ENCODE results near the gene PTCH1.

PTCH1 gene

DNA sequence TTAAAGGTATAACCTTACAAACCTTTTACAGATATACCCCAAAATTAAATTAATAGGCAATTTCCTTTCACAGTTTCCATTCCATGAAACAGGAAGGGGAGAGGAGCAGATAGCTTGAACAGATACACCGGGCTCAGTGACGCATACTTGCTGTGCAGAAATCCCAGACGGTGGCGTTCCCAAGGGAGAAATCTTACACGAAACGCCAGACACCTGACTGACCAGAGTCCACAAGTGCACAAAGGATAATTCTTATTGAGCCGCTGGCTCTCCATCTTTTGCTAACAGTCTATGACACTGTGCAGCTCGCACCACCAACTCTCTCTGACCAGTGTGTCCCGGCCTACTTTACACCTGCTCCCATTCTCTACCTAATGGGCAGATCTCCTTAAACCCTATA, 37.4 kb downstream of the PTCH1 start:
- Mint-ChIP-seq H3K27me3 (peaks cover 43% of the 10 kb centered on the region), H3K36me3 (no peaks in the 10 kb centered on the region), H3K9me3 (no peaks in the 10 kb centered on the region), H3K27ac (no peak overlapping the region), H3K4me1 (peaks cover 4% of the 10 kb centered on the region), H3K4me3 (no peak overlapping the region)
- CTCF ChIA-PET: no interaction called here
- no peak for DNase-seq

DNA sequence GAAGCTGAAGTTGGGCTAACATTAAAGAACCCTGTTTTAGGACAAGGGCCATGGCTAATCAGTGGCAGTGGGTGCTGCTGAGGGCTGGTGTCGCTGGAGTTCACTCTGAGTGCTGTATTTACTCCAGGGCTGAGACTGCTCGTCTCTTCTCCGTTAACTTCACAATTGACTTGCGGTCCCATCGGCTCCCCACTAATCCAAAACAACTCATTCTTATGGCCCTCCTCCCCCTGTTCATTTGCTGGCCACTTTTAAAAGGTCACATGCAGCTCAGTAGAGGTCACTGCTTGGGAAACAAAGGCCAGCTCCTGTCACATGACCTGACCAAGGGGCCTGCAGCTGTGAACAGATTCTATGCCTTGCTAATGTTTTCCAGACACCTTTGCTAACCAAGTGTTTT, 38.4 kb downstream of the PTCH1 start:
- no peaks in the 10 kb centered on the region for H3K9me3 Mint-ChIP-seq
- H3K27me3 Mint-ChIP-seq: peaks cover 40% of the 10 kb centered on the region
- H3K27ac Mint-ChIP-seq: no peak overlapping the region
- H3K4me3 Mint-ChIP-seq: no peak overlapping the region
- DNase-seq: no peak
- CTCF ChIA-PET: no interaction called here
- H3K36me3 Mint-ChIP-seq: no peaks in the 10 kb centered on the region
- peaks cover 4% of the 10 kb centered on the region for H3K4me1 Mint-ChIP-seq

DNA sequence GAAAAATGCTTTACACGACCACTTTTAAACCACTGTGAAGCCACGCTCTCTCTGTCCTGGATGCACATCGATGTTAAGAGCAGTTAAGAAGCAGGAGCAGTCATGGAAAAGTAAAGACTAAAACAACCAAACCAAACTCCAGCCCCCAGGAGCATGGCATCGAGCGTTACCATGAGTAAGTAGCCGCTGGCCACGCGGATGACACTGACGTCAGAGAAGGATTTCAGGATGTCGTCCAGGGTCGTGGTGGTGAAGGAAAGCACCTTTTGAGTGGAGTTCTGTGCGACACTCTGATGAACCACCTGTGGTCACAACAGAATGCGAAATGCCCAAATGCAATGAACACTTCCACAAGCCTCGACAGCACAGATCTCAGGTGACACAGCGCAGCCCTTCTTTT, 38.9 kb downstream of the PTCH1 start:
- Mint-ChIP-seq H3K36me3 (no peaks in the 10 kb centered on the region), H3K4me3 (no peak overlapping the region), H3K27me3 (peaks cover 35% of the 10 kb centered on the region), H3K9me3 (no peaks in the 10 kb centered on the region), H3K4me1 (peaks cover 4% of the 10 kb centered on the region), H3K27ac (no peak overlapping the region)
- CTCF ChIA-PET: no interaction called here
- no peak for DNase-seq

DNA sequence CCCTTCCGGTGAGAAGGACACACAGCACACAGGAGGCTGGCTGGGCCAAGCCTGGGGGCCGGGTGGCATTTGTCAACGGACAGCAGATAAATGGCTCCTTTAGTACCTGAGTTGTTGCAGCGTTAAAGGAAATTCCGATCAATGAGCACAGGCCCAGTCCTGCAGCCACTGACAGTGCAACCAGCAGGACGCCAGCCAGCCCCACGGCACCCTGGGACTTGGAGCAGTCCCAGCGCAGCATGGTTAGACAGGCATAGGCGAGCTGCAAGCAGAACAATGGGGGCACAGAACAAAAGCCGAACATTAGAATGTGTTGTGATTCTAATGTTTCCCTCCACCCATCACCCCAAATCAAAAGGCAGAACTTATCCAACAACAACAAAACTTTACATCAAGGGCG, 39.3 kb downstream of the PTCH1 start:
- H3K4me3 Mint-ChIP-seq: no peak overlapping the region
- CTCF ChIA-PET: no interaction called here
- H3K9me3 Mint-ChIP-seq: no peaks in the 10 kb centered on the region
- H3K36me3 Mint-ChIP-seq: no peaks in the 10 kb centered on the region
- H3K27ac Mint-ChIP-seq: no peak overlapping the region
- peaks cover 33% of the 10 kb centered on the region for H3K27me3 Mint-ChIP-seq
- H3K4me1 Mint-ChIP-seq: peaks cover 4% of the 10 kb centered on the region
- DNase-seq: no peak

DNA sequence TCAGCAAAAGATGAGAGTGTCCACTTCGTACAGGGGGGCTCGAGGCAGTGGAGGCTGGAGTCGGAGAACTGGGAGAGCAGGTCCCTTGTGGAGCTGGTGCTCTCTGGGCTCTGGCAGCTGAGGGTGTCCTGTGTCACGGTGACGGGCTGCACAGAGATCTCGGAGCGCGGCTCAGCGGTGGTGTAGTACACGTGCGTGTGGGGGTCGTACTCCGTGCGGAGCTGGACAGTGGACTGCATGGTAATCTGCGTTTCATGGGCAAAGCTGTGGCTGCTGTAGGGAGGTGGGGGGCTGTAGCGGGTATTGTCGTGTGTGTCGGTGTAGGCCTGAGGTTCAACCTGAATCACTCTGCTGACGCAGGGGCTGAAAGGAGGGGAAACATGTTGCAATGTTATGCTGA, 48.0 kb downstream of the PTCH1 start:
- no peak overlapping the region for H3K4me3 Mint-ChIP-seq
- peaks cover 9% of the 10 kb centered on the region for H3K36me3 Mint-ChIP-seq
- CTCF ChIA-PET: no interaction called here
- H3K4me1 Mint-ChIP-seq: peaks cover 13% of the 10 kb centered on the region
- no peaks in the 10 kb centered on the region for H3K9me3 Mint-ChIP-seq
- peaks cover 59% of the 10 kb centered on the region for H3K27me3 Mint-ChIP-seq
- no peak overlapping the region for H3K27ac Mint-ChIP-seq
- no peak for DNase-seq

DNA sequence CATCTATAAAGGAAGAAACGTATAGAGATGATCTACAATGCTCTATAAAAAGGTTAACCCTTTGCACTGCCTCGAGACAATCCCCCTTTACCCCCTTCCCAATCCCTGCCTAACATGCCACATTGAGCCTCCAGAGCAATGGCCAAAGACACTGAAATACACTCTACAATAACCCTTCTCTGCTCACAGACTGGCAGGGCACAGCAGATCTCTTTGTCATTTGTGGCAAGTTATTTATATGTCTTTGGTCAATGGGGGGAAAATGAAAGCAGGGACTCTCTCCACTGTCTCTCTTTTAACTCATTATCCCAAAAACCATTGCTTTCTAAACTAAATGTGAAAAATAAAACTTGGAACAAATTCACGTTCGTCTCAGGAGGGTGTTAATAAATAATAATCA, 51.7 kb downstream of the PTCH1 start:
- H3K9me3 Mint-ChIP-seq: no peaks in the 10 kb centered on the region
- DNase-seq: no peak
- peaks cover 77% of the 10 kb centered on the region for H3K27me3 Mint-ChIP-seq
- CTCF ChIA-PET: no interaction called here
- peaks cover 43% of the 10 kb centered on the region for H3K4me1 Mint-ChIP-seq
- peaks cover 15% of the 10 kb centered on the region for H3K36me3 Mint-ChIP-seq
- H3K27ac Mint-ChIP-seq: no peak overlapping the region
- H3K4me3 Mint-ChIP-seq: no peak overlapping the region

DNA sequence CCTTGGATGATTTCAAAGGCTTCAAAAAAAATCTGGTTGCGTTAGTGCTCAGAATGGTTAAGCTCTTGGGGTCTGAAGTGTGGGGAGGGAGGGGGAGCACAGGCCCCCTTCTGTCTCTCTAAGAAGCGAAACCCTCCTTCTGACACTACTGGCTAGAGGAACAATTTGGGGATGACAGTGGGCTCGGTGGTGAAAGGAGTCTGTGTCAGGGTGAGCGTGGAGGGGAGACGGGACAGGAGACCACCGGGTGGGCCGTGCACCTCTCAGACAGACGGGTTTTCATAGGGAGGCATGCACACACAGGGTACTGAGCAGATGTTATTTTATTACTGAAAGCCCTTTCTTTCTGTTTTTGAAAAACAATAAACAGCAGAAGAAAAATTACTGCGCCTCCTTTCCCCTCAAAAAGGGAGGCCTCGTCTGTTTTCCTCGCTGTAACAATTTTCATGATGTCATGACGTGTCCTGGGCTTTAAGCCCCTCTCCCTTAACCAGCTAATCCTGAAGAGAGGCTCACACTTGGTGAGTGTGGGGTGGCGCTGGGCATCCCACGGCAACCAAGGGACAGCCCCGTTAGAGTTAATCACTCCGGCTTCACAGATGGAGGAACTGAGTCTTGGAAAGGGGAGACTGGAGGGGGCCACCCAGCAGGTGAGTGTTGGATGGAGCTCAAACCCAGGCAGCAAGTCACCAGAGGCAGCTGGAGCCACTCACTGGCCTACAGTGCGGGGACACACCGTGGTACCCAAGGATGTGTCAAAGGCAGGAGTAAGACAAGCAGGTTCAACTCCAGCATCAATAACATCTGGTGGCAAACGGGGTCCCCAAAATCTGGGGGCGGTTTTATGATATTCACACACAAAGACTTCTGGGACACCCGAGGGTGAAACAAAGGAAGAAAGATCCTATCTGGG, 53.4 kb downstream of the PTCH1 start:
- DNase-seq: peak; percentile 25
- H3K27ac Mint-ChIP-seq: peak overlapping the region; percentile 85
- CTCF ChIA-PET: interaction anchor here (0.7 to 0.8 kb wide), 2 partner anchors 11 to 46 kb away, joined by 3 to 5 read pairs; no protein-coding TSS in a partner anchor

DNA sequence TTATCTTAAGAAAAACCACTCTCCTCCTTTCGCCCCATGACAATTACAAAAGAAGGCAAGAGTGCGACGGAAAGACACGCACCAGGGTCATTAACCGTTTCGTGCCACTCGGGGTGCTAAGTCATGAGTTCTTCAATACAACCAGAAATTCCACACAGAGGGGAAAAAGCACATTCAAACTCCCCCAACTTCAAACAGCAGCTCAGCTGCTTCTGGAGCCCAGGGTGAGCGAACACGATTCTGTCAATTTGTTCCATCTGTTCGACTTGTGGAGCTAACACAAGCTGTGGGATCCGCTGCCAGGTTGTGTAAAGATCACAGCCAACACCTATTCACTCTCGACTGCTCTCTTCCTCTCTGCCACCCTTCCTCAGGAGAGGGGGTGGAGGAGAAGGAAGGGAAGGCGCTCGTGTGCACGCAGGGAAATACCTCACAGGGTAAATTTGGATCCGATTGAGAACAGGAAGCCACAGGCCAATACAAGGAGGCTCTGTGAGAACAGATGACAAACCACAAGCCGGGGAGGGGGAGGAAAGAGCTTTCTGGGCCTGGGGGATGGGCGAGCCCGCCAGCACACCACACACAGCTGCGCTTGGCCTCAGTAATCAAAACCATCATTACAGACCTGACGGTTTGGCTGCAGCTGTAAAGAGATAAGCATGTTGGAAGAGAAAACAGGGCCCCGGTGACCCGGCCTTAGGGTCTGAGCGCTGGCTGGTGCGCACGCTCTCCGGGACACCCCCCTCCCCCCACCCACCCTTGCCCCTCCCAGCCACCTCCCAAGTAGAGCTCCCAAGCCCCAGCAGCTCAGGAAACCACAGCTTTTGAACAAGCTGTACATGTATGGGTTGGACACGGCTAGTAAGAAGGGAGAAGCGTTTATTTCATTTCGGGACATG, 54.3 kb downstream of the PTCH1 start:
- DNase-seq: peak; percentile 92
- Mint-ChIP-seq H3K27me3 (peaks cover 78% of the 10 kb centered on the region), H3K36me3 (peaks cover 15% of the 10 kb centered on the region), H3K4me3 (peak overlapping the region; percentile 73), H3K9me3 (no peaks in the 10 kb centered on the region), H3K4me1 (peaks cover 45% of the 10 kb centered on the region), H3K27ac (peak overlapping the region; percentile 85)
- CTCF ChIA-PET: interaction anchor here (0.7 to 0.8 kb wide), 2 partner anchors 10 to 46 kb away, joined by 3 to 5 read pairs; no protein-coding TSS in a partner anchor

More for the DNA sequence above, 53.4 kb downstream of the PTCH1 start:
- Mint-ChIP-seq H3K4me3 (peak overlapping the region; percentile 73), H3K36me3 (peaks cover 15% of the 10 kb centered on the region), H3K4me1 (peaks cover 45% of the 10 kb centered on the region), H3K27me3 (peaks cover 81% of the 10 kb centered on the region), H3K9me3 (no peaks in the 10 kb centered on the region)

DNA sequence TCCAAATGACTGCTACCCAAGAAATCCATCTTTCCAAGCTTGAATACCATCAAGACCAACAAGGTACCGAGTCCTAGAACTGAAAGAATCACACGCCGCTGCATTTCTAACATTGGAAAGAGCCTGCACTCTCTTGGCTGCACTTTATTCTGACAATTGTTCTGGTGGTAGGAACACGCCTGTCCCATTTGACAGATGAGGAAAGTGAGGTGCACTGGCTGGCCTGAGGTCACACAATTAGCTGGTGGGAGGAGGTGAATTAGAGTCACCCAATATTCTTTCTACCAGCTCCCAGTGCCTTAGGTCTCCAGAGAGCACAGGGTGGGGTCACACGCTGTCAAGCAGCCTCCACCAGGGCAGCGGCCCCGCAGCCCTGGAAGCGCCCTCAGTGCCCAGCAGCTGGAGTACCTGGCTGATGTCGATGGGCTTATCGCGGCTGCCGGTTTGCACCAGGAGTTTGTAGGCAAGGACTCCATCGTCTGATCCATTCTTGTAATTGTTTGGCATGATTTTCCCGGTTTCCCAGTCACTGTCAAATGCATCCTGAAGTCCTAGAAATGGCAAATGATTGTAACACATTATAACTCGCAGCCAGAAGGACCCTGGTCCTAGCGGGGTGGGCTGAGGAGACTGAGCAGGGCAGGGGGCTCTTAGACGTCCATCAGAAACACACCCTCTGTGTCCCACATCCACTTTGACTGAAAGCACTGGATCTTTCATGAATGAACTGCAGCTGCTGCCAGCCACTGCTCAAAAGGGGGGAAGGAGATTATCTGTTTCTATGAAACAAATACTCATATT, 55.1 kb downstream of the PTCH1 start:
- Mint-ChIP-seq H3K4me1 (peaks cover 45% of the 10 kb centered on the region), H3K36me3 (peaks cover 10% of the 10 kb centered on the region), H3K9me3 (no peaks in the 10 kb centered on the region), H3K4me3 (peak overlapping the region; percentile 73), H3K27me3 (peaks cover 75% of the 10 kb centered on the region), H3K27ac (peak overlapping the region; percentile 85)
- CTCF ChIA-PET: no interaction called here
- DNase-seq: no peak

DNA sequence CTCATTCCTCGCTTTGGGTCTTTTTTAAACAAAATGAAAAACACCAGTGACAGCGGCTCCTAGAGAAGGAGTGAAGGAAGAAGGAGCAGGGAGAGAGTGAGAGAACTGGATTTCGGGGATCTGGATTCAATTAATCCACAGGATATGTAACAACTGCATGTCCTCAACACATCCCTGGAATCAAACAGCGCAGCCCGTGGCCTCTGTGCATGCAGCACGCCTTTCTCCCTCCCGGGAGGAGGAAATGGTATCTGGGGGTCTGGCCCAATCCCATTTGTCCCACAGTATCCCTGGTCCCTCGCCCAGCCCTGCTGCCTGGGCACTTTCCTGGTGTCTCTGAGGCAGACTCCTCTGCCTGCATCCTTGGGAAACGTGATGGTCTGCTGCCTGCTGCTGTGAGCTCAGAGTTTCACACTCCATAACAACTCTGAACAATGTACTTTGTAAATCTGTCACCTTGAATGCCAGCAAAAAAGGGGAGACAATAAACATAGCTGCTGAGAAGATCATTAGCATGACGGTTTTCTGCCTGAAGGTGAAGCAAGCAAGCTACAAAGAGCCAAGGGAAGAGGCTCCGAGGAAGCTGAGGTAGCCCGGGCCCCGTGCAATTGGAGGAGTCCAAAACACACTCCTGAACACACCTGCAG, 56.1 kb downstream of the PTCH1 start:
- no peak overlapping the region for H3K27ac Mint-ChIP-seq
- CTCF ChIA-PET: no interaction called here
- peaks cover 45% of the 10 kb centered on the region for H3K4me1 Mint-ChIP-seq
- no peak for DNase-seq
- H3K27me3 Mint-ChIP-seq: peaks cover 77% of the 10 kb centered on the region
- no peak overlapping the region for H3K4me3 Mint-ChIP-seq
- no peaks in the 10 kb centered on the region for H3K9me3 Mint-ChIP-seq
- peaks cover 8% of the 10 kb centered on the region for H3K36me3 Mint-ChIP-seq

DNA sequence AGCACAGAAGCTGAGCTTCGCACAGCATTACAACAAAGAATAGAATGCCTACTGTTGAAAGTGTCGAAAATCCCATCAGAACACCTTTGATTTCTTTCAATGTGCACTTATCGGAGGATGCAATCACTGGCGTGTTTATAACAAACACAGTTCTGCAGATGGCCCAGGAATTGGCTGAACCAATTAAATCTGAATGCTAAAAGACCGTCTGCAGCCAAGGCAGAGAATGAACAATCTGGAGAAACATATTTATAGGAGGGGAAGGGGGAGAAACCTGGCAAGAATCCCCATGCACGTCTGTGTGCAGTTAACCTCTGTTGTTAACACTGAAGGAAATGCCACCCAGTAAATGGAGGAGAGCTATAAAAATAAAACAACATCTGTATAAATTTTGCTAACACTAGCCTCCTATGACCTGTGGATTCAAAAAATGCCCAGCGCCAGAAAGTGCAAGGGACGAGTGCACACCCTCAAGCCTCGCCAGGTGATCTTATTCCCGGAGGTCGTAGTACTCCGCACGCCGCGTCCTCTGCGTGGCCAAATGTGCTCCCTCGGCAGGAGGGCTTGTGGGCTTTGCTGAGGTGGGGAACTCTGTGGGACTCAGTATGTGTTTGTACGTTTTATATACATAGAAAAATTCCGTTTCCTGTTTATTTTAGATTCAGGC, 56.8 kb downstream of the PTCH1 start:
- Mint-ChIP-seq H3K27me3 (peaks cover 74% of the 10 kb centered on the region), H3K4me3 (no peak overlapping the region), H3K27ac (peak overlapping the region; percentile 12), H3K36me3 (peaks cover 7% of the 10 kb centered on the region), H3K4me1 (peaks cover 40% of the 10 kb centered on the region), H3K9me3 (no peaks in the 10 kb centered on the region)
- CTCF ChIA-PET: no interaction called here
- DNase-seq: no peak

DNA sequence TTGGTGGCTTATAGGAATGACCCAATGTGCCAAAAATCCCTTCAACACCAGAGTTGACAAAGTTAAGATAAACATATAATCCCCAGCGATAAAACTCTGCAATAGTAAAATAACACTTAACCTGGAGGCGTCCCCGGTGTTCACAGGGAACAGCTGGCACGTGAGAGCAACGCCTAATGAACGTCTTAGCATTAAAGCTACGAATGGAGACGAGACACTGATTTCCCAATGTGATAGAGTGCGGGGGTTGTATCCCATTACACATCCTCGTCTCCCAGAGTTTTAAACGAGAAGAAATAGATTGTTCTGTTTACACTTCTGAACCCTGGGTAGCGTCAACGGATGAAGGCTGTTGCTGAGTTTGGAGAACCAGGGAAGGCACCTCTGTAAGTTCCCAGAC, 57.6 kb downstream of the PTCH1 start:
- CTCF ChIA-PET: no interaction called here
- DNase-seq: no peak
- no peaks in the 10 kb centered on the region for H3K9me3 Mint-ChIP-seq
- peaks cover 6% of the 10 kb centered on the region for H3K36me3 Mint-ChIP-seq
- H3K27me3 Mint-ChIP-seq: peaks cover 71% of the 10 kb centered on the region
- H3K4me1 Mint-ChIP-seq: peaks cover 36% of the 10 kb centered on the region
- no peak overlapping the region for H3K27ac Mint-ChIP-seq
- H3K4me3 Mint-ChIP-seq: no peak overlapping the region

DNA sequence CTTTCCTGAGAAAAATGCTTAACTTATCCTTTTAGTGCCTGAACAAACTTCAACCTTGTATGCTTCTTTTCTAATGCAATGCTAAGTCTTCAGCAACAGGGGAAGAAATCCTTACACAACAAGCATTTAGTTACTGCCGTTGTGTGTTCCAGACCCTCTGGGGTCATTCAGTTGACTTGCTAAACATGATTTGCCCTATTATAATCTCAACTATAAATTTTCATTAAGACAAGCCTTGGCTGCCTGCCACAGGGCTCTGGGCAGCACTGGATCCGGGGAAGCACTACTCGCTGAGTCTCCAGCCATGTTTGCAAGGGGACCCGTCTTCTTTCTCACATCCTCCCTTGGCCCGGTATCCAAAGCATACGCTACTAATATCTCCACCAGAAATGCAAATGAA, 58.1 kb downstream of the PTCH1 start:
- peaks cover 69% of the 10 kb centered on the region for H3K27me3 Mint-ChIP-seq
- DNase-seq: no peak
- CTCF ChIA-PET: no interaction called here
- peaks cover 31% of the 10 kb centered on the region for H3K4me1 Mint-ChIP-seq
- no peak overlapping the region for H3K4me3 Mint-ChIP-seq
- no peak overlapping the region for H3K27ac Mint-ChIP-seq
- no peaks in the 10 kb centered on the region for H3K9me3 Mint-ChIP-seq
- peaks cover 6% of the 10 kb centered on the region for H3K36me3 Mint-ChIP-seq
